OCI-LY7 (cell line): ENCODE measurements around the gene MRPS17.

Experiments
- EZH2phosphoT487 ChIP-seq: fragments of 200-600 bp; sonication (generic); IDR thresholded peaks from 2 replicates; pipeline ENCODE4 v1.6.1; 2018; ENCODE audit warnings: low read depth, borderline replicate concordance, mild to moderate bottlenecking, mixed run types, antibody characterized with exemption, low read length, moderate library complexity, mixed read lengths
- TF ChIP-seq, protein P1 (sequence below): fragments of 200-600 bp; sonication (generic); conservative IDR thresholded peaks from 2 replicates; pipeline ENCODE4 v1.5.1; 2014; ENCODE audit warnings: mild to moderate bottlenecking, antibody characterized with exemption, low read length, moderate library complexity, mixed read lengths

DNA sequence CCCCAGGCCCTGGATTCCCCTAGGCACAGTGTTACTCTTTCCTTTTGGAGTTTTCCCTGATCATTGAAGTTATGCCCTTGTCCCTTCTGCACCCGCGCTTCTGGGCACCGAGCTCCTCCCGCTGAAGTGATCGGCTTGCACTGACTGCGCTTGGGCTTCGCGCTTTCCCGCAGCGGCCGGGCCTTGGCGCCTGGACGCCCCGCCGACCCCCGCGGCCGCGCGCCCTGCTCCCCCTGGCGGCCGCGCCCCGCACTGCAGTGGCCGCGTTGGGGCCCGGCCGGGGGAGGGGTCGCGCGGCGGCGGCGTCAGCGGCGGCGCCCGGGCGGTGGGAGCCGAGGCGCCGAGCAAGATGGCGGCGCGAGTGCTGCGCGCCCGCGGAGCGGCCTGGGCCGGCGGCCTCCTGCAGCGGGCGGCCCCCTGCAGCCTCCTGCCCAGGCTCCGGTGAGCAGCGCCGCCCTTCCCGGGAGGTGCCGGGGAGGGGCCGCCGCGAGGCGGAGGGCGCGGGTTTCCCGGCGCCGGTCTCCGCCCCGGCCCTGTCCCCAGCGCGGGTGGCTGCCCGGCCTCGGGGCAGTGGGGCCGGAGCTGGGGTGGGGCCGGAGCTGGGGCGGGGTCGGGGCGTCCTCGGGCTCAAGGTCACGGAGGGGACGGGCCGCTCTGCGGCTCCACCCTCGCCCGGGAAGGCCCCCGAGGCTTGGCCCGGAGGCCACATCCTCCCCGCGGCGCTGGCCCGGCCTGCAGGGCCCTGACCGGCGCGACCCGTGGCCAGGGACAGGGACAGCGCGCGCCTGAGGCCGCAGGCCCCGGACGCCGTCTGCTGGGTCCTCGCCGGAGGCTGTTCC lies 12.8 kb downstream of the MRPS17 start, which contains the start of gene NIPSNAP2:
- TF ChIP-seq, protein P1, sequence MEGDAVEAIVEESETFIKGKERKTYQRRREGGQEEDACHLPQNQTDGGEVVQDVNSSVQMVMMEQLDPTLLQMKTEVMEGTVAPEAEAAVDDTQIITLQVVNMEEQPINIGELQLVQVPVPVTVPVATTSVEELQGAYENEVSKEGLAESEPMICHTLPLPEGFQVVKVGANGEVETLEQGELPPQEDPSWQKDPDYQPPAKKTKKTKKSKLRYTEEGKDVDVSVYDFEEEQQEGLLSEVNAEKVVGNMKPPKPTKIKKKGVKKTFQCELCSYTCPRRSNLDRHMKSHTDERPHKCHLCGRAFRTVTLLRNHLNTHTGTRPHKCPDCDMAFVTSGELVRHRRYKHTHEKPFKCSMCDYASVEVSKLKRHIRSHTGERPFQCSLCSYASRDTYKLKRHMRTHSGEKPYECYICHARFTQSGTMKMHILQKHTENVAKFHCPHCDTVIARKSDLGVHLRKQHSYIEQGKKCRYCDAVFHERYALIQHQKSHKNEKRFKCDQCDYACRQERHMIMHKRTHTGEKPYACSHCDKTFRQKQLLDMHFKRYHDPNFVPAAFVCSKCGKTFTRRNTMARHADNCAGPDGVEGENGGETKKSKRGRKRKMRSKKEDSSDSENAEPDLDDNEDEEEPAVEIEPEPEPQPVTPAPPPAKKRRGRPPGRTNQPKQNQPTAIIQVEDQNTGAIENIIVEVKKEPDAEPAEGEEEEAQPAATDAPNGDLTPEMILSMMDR: peak; percentile 54
- no peak for TF ChIP-seq EZH2phosphoT487
